GM12872 (cell line): ENCODE data around the gene SREBF2.

Experiments
- TF ChIP-seq, protein P1 (sequence below): IDR thresholded peaks from 3 replicates; pipeline ENCODE4 v1.5.1; 2011; ENCODE audit warnings: low read depth, mild to moderate bottlenecking, low read length, moderate library complexity; ENCODE audit not compliant: insufficient read depth

SREBF2 gene

DNA sequence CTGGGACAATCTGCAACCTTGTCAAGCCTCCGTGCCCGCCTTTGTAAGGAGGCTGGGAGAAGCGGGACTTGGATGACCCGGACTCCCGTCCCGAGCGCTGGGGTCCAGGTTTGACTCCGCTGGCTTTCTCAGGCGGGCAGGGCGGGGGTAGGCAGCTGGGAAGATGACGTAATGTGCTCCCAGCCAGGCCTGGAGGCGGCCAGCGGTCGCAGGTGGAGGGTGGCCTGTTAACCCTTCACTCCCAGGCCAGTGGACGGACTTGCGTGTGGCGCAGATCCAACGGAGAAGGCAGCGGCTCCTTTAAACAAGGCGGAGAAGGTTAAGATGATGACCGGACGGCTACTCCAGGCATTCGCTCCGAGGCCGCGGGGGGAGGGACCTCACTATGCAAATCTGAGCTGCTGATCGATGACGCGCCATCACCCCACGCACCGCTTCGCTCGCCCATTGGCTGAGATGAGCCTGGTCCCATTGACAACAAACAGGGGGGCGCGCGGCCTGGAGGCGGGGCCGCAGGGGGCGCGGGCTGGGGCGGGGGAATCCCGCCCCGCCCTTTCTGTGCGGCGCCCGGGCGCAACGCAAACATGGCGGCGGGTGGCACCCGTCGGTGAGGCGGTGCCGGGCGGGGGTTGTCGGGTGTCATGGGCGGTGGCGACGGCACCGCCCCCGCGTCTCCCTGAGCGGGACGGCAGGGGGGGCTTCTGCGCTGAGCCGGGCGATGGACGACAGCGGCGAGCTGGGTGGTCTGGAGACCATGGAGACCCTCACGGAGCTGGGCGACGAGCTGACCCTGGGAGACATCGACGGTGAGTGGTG is at the start of gene SREBF2:
TSS of gene SREBF2 (plus strand) at position 553 of the 816 bp plus-strand sequence. CDS start at position 719, 166 bp downstream.
- TF ChIP-seq, protein P1, sequence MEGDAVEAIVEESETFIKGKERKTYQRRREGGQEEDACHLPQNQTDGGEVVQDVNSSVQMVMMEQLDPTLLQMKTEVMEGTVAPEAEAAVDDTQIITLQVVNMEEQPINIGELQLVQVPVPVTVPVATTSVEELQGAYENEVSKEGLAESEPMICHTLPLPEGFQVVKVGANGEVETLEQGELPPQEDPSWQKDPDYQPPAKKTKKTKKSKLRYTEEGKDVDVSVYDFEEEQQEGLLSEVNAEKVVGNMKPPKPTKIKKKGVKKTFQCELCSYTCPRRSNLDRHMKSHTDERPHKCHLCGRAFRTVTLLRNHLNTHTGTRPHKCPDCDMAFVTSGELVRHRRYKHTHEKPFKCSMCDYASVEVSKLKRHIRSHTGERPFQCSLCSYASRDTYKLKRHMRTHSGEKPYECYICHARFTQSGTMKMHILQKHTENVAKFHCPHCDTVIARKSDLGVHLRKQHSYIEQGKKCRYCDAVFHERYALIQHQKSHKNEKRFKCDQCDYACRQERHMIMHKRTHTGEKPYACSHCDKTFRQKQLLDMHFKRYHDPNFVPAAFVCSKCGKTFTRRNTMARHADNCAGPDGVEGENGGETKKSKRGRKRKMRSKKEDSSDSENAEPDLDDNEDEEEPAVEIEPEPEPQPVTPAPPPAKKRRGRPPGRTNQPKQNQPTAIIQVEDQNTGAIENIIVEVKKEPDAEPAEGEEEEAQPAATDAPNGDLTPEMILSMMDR = 0 out of 3 replicates have a peak, but pooled peaks have one; percentile 7

GRCh38 chr22:41787331-41787730 is 45.6 kb upstream of the SREBF2 start:
- TF ChIP-seq, protein P1 = no peak

GRCh38 chr22:41793871-41794270 is 39.0 kb upstream of the SREBF2 start:
- TF ChIP-seq, protein P1 = no peak

- TF ChIP-seq, protein P1 = no peak
Observed at GRCh38 chr22:41798736-41799135, 34.2 kb upstream of the SREBF2 start.

DNA sequence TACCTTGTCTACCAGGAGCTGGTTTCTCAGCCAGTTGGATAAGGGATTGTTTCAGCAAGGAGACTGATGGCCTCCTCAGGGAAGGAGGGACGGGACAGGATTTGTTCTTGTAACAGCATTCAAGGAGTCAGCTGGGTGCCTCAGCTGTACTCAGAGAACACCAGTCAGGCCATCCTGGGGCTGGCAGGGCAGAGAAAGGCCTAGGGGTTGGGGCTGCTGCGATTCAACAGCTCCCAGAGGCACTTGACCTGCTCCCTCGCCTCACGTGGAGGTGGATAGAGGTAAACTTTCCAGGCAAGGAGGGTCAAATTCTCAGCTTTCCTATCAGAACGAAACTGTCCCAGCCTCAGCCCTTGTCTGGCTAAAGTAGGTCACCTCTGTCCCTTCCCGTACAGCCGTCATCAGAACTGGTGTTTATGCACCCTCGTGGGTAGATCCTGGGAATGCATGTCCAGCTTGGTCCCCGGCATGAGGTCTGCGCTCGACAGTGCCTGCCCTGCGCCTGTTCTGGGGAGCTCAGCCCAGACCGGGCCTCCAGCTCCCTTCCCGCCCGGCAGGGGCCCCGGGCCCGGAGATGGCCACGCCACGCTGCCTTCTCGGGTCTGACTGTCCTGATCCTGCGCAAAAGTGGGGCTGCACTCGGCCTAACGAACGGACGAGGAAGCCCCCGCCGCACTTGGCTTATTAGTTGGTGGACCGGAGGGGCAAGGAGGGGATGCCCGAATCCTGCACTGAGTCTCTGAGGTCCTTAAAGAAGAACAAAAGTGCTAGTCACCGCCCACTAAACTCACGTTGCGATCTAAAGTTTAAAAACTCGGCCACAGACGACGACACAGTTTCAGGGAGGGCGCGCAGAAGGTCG is 33.2 kb upstream of the SREBF2 start:
- TF ChIP-seq, protein P1 = no peak

GRCh38 chr22:41800348-41801146 is 32.4 kb upstream of the SREBF2 start, which contains the start of gene CCDC134:
Gene CCDC134 (plus strand): TSS chr22:41800679. CDS start chr22:41808891, 8,212 bp downstream.
- TF ChIP-seq, protein P1 = no peak
